Stimulated activated naive B cell treated with anti-CD40 and anti-IgM and Interleukin-4, amounts not matched to agents 10 μg/mL and 1 μg/mL and 100 μg/mL, for 72 hours (primary cell): ENCODE measurements around the gene ATAD3C.

Source experiments
- ATAC-seq, 2 donors: fragments of 150-1000 bp; cut with Tn5 transposase; replicated peaks; 2 replicates each; pipeline ENCODE4 v1.10.0; 2021; ENCODE audit warnings: moderate library complexity in 1 of 2
- DNase-seq: peaks from one replicate; pipeline ENCODE4 v3.0.0; 2021
- H3K27ac Mint-ChIP-seq: one replicate; pipeline ENCODE4 v1.8.0; 2022; ENCODE audit warnings: mild to moderate bottlenecking, mixed read lengths
- H3K27me3 Mint-ChIP-seq, 2 donors: one replicate each; pipeline ENCODE4 v1.8.0; 2022; ENCODE audit warnings: mixed read lengths in 2 of 2
- H3K36me3 Mint-ChIP-seq, 2 donors: one replicate each; pipeline ENCODE4 v1.8.0; 2022; ENCODE audit warnings: mixed read lengths in 2 of 2, mild to moderate bottlenecking in 1 of 2
- H3K4me1 Mint-ChIP-seq, 2 donors: one replicate each; pipeline ENCODE4 v1.8.0; 2022; ENCODE audit warnings: mixed read lengths in 2 of 2, mild to moderate bottlenecking in 1 of 2
- H3K4me3 Mint-ChIP-seq, 2 donors: one replicate each; pipeline ENCODE4 v1.8.0; 2022; ENCODE audit warnings: mild to moderate bottlenecking in 2 of 2, mixed read lengths in 2 of 2, moderate library complexity in 1 of 2
- H3K9me3 Mint-ChIP-seq, 2 donors: one replicate each; pipeline ENCODE4 v1.8.0; 2022; ENCODE audit warnings: mixed read lengths in 2 of 2, mild to moderate bottlenecking in 1 of 2

Gene ATAD3C

DNA sequence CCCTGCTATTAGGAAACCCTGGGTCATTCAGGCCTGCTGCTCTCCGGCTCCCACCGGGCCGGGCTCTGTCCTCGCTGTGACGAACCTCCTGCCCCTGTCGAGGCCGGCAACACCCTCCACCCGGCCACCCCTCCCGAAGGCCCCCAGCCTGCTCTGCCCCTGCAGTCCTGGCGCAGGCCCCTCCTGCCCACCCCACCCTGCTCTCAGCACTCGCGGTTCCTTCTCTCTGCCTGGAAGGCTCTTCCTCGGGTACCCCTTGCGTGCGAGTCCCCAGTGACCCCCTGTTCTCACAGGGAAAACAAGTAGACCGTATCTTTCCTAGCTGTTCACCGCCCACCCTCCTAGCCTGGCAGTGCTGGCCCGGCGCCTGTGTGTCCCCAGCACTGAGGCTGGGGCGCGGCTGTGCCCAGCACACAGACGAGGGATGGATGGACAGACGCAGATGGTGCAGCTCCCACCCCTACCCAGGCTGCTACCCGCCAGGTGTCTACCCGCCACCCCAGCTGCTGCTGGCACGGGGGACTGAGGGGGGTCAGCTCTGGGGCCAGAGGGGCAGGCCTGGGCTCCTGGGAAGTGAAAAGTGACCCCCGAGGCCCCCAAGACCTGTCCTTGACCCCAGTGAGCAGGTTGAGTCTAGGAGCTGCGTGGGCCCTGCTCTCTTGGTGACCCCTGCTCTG lies 17.1 kb upstream of the ATAD3C start:
- no peak for DNase-seq
- no peaks in the 10 kb centered on the region for H3K36me3 Mint-ChIP-seq

DNA sequence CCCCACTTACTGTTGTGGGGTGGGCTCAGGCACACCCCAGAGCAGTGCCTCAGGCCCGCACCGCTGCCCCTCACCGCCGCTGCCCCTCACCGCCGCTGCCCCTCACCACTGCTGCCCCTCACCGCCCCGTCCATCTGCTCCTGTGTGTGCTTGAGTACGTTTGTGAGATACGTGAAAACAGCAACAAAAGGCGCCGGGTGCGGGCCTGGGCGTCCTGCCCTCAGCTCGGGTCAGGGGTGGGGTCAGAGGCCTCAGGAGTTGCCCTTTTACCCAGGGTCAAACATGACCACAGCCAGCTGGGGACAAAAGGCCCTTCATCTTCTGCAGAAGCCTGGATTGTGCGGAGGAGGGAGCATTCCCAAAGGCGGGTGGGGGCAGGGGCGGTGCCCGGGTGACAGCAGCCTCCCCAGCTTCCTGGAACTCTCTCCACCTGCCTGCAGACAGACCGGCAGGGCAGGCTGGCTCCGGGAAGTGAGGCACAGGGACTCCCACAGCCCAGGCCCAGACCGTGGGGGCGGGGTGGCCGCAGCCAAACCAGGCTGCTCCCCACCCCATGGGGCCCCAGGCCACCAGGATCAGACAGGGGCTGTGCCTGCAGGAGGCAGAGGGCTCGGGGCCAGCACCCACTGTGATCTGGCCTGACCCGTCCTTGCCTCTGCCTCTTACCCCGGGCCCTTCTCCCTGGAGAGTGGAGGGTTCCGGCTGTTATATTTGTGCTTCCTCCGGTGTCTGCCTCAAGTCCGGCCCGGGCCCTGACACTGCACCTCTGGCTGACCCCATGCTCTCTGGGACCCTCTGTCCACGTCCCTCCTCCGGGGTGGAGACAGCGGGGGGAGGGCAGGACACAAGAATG lies 16.3 kb upstream of the ATAD3C start:
- H3K27ac Mint-ChIP-seq, result peak overlapping the region; percentile 31
- H3K27me3 Mint-ChIP-seq, result peaks cover 40 to 76% of the 10 kb centered on the region in 2 donors
- H3K9me3 Mint-ChIP-seq, result no peaks in the 10 kb centered on the region
- H3K36me3 Mint-ChIP-seq, result no peaks in the 10 kb centered on the region
- ATAC-seq (peak; percentile 21 to 26), DNase-seq (no peak)
- H3K4me3 Mint-ChIP-seq, result no peak overlapping the region
- H3K4me1 Mint-ChIP-seq, result peaks cover 15 to 34% of the 10 kb centered on the region in 2 donors

More for the DNA sequence above, 17.1 kb upstream of the ATAD3C start:
- Mint-ChIP-seq H3K4me1 (peaks cover 15 to 34% of the 10 kb centered on the region in 2 donors), H3K9me3 (no peaks in the 10 kb centered on the region), H3K27me3 (peaks cover 40 to 75% of the 10 kb centered on the region in 2 donors), H3K27ac (no peak overlapping the region), H3K4me3 (no peak overlapping the region)
- no peak for ATAC-seq

DNA sequence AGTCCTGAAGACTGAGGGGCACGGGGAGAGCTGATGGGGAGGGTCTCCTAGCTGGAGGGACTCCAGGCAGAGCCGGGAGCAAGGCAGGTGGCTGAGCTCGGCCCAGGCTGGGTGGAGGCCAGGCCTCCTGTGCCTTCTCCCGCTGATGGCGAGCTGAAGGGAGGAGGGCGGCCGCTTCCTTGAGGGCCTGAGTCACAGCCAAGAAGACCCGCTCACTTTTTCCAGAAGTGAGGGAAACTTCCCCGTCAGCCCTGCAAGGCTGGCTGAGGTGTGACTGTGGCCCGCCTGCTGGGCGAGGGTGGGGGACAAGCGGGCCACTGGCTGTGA lies 15.7 kb upstream of the ATAD3C start:
- Mint-ChIP-seq H3K4me1 (peaks cover 13 to 34% of the 10 kb centered on the region in 2 donors), H3K27ac (peak overlapping the region; percentile 31), H3K36me3 (no peaks in the 10 kb centered on the region), H3K27me3 (peaks cover 35 to 76% of the 10 kb centered on the region in 2 donors), H3K9me3 (no peaks in the 10 kb centered on the region), H3K4me3 (peak overlapping the region in 1 of 2 donors; percentile 61)
- ATAC-seq (peak; percentile 53 to 62), DNase-seq (no peak)

DNA sequence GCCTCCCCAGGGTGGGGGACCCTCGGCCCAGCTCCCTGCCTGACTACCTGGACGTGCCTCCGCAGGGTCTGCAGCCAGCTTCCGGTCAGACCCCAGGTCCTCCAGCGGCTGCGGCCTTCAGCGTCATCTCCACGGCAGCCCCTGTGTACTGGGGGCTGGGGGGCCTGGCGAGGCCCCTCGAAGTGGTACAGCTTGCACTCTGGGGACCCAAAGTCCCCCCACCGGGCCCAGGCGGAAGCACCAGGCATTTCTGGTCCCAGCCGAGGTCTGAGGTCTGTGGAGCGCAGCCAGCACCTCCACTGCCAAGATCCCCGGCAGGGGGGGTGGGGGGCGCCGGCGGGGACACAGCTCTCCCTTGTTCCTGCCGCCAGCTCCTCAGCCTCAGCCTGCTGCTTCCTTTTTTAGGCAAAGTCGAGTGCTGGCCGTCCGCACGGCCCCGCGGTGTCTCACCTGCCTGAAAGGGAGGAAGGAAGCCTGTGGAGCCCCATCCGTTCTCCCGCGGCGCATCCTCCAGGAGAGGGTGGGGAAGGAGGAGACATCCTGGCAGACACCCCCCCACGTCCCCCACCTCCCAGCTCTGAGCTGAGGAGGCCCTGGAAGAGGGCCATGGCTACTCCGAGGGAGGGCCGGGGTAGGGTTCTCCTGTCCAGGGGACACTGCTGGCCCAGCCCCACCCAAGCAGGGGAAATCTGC lies 15.2 kb upstream of the ATAD3C start:
- no peak overlapping the region for H3K27ac Mint-ChIP-seq
- H3K4me3 Mint-ChIP-seq, result peak overlapping the region in 1 of 2 donors; percentile 61
- DNase-seq (no peak), ATAC-seq (peak; percentile 7 to 15)
- H3K4me1 Mint-ChIP-seq, result peaks cover 13 to 34% of the 10 kb centered on the region in 2 donors
- H3K27me3 Mint-ChIP-seq, result peaks cover 31 to 74% of the 10 kb centered on the region in 2 donors
- no peaks in the 10 kb centered on the region for H3K9me3 Mint-ChIP-seq
- H3K36me3 Mint-ChIP-seq, result no peaks in the 10 kb centered on the region

DNA sequence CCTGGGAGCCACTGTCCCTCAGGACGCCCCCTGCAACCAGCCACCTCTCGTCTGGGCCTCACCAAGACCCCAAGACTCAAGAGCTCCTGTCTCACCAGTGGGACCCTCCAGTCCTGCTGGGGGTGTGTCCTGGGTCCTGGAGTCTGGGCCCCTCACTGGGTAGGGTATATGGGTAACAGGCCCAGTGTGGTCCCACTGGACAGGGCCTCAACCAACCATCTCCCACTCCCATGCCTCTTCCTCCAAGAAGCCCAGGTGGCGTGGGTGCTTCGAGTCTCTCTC lies 14.7 kb upstream of the ATAD3C start:
- H3K27ac Mint-ChIP-seq, result no peak overlapping the region
- H3K36me3 Mint-ChIP-seq, result no peaks in the 10 kb centered on the region
- peak overlapping the region; percentile 72 to 78 for H3K4me3 Mint-ChIP-seq
- DNase-seq, result no peak
- H3K27me3 Mint-ChIP-seq, result peaks cover 27 to 69% of the 10 kb centered on the region in 2 donors
- no peaks in the 10 kb centered on the region for H3K9me3 Mint-ChIP-seq
- no peak for ATAC-seq
- H3K4me1 Mint-ChIP-seq, result peaks cover 13 to 34% of the 10 kb centered on the region in 2 donors

DNA sequence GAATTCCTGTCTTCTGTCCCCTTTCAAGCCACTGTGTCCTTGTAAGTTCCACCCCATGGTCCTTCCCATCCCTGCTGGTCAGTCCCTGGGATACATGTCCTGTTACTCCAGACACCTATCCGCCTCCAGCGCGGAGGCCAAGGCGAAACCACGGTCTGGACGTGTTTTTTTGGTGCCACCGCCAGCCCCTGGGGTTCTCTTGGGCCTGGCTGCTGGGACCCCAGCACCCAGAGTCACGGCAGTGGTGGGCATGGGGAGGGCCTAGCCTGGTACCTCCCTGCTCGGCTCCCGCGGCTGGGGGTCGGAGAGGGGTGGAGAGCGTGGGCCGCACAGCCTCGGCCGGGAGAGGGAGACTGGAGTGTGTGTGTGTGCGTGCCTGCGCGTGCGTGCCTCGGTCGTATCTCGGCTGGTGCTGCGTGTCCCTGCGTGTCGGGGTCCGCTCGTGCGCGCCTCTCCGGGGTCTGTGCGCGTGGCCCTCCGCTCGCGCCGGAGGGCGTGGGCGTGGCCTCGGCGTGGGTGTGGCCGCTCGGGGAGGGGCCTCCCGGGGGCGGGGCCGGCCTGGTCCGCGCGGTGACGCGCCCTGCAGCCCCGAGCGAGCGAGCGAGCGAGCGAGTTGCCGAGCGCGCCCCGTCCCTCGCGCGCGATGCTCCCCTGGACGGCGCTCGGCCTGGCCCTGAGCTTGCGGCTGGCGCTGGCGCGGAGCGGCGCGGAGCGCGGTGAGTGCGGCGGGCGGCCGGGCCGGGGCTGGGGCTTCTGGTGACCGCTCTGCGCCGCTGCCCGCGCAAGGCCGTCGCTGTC lies 14.2 kb upstream of the ATAD3C start, which contains the start of gene VWA1:
Gene VWA1, plus strand, starts transcription at position 585 of the 798 bp plus-strand sequence. Its CDS starts 59 bp downstream, at position 644.
- Mint-ChIP-seq H3K36me3 (no peaks in the 10 kb centered on the region), H3K27ac (peak within 1 kb of the TSS; percentile 37), H3K27me3 (peaks cover 22 to 63% of the 10 kb centered on the region in 2 donors)

DNA sequence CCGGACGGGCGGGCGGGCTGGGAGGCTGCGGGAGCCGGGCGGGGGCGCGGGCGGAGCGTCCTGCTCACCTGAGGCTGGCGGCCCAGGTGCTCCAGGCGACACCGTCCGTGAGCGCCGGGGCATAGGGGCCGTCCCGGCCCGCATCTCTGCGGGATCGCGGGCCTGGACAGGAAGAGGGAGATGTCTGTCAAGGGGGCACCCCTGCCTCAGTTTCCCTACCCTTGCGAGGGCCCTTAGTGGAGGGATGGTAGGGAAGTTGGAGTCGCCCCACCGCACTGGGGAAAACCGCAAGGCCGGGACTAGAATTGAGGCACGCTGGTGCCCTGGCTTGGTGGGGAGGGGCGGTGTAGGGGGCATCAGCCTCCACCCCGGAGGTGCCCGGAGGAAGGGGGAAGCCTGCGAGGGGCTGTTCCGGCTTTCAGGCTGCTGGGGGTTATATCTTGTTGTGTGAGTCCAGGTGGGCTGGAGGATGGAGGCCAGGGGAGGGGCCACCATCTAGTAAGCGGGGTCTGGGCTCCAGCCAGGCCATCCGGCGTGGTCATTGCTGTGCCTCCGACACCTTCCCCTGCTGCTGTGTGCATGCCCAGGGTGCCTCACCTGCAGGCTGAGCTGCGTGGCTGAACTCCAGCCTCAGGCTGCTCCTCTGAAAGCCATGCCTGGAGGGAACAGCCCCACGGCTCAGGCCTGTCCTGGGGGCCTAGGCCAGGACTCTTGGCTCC lies 13.4 kb upstream of the ATAD3C start:
- Mint-ChIP-seq H3K9me3 (no peaks in the 10 kb centered on the region), H3K27ac (no peak overlapping the region), H3K4me1 (peaks cover 19 to 41% of the 10 kb centered on the region in 2 donors), H3K27me3 (peaks cover 22 to 63% of the 10 kb centered on the region in 2 donors), H3K36me3 (no peaks in the 10 kb centered on the region), H3K4me3 (peak overlapping the region; percentile 53 to 64)
- DNase-seq, result no peak
- ATAC-seq, result no peak

More for the DNA sequence above, 14.2 kb upstream of the ATAD3C start, which contains the start of gene VWA1:
- H3K9me3 Mint-ChIP-seq, result no peaks in the 10 kb centered on the region
- DNase-seq, result no peak
- peaks cover 13 to 34% of the 10 kb centered on the region in 2 donors for H3K4me1 Mint-ChIP-seq
- H3K4me3 Mint-ChIP-seq, result peak within 1 kb of the TSS; percentile 72 to 78
- ATAC-seq, result peak; percentile 51 to 62

DNA sequence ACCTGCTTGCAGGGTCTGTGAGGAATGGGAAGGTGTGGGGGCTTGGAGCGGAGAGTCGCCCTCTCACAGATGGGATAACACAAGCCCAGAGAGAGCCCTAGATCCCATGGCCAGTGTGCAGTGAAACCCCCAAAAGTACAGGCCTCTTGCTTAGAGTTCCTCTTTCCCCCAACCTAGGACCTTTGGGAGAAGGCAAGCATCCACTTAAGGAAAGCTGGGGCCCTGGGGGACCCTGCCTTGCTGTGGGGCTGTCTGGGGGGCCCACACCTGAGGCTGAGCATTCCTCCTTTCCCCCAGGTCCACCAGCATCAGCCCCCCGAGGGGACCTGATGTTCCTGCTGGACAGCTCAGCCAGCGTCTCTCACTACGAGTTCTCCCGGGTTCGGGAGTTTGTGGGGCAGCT lies 12.9 kb upstream of the ATAD3C start:
- ATAC-seq (no peak), DNase-seq (no peak)
- Mint-ChIP-seq H3K4me1 (peaks cover 20 to 43% of the 10 kb centered on the region in 2 donors), H3K4me3 (peak overlapping the region; percentile 53 to 64), H3K9me3 (no peaks in the 10 kb centered on the region), H3K36me3 (no peaks in the 10 kb centered on the region), H3K27me3 (peaks cover 22 to 59% of the 10 kb centered on the region in 2 donors), H3K27ac (no peak overlapping the region)

DNA sequence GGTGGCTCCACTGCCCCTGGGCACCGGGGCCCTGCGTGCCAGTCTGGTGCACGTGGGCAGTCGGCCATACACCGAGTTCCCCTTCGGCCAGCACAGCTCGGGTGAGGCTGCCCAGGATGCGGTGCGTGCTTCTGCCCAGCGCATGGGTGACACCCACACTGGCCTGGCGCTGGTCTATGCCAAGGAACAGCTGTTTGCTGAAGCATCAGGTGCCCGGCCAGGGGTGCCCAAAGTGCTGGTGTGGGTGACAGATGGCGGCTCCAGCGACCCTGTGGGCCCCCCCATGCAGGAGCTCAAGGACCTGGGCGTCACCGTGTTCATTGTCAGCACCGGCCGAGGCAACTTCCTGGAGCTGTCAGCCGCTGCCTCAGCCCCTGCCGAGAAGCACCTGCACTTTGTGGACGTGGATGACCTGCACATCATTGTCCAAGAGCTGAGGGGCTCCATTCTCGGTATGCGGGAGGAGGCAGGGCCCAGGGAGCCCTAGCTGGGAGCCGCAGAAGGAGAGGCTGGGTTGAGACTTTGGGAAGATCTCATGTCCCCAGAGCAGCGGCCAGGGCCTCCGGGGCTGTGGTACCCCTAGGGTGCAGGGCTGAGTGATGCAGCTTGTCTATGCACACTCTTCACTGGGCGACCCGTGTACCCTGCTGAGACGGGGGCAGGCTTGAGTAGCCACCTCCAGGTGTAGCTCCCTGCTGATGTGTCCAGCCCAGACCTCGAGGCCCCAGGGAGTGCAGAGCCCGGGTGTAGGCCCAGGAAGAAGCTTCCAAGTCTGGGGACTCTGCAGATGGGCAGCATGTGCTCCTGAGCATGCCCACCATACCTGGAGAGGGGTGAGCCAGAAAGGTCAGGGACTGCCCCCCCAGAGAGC lies 12.2 kb upstream of the ATAD3C start:
- Mint-ChIP-seq H3K27me3 (peaks cover 18 to 57% of the 10 kb centered on the region in 2 donors), H3K4me1 (peaks cover 20 to 42% of the 10 kb centered on the region in 2 donors), H3K27ac (no peak overlapping the region), H3K9me3 (no peaks in the 10 kb centered on the region), H3K4me3 (peak overlapping the region in 1 of 2 donors; percentile 43), H3K36me3 (no peaks in the 10 kb centered on the region)
- DNase-seq, result no peak
- no peak for ATAC-seq

DNA sequence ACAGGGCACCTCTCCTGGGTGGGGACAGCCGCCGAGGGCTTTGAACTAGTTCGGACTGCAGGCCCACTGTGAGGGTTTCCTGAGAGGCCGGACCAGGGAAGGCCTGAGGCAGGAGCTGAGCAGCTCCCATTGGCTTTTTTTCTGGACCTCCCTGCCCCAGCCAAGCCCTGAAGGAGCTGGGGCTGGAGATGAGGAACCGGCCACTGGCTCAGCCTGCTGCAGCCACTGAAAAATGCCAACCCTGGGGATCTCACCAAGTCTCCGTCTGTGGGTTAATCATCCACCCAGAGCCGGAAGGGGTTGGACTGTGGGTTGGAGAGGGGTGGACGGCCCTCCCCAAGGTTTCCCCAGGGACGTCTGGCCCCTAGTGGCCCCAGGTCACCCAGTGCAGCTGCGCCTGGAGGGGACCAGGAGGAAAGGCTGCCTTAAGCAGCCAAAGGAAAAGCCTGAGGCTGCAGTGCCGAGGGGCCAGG lies 11.5 kb upstream of the ATAD3C start:
- no peak overlapping the region for H3K27ac Mint-ChIP-seq
- no peaks in the 10 kb centered on the region for H3K36me3 Mint-ChIP-seq
- peak; percentile 23 to 28 for ATAC-seq
- no peak for DNase-seq
- H3K4me3 Mint-ChIP-seq, result no peak overlapping the region
- peaks cover 15 to 52% of the 10 kb centered on the region in 2 donors for H3K27me3 Mint-ChIP-seq
- peaks cover 17 to 37% of the 10 kb centered on the region in 2 donors for H3K4me1 Mint-ChIP-seq
- H3K9me3 Mint-ChIP-seq, result no peaks in the 10 kb centered on the region

DNA sequence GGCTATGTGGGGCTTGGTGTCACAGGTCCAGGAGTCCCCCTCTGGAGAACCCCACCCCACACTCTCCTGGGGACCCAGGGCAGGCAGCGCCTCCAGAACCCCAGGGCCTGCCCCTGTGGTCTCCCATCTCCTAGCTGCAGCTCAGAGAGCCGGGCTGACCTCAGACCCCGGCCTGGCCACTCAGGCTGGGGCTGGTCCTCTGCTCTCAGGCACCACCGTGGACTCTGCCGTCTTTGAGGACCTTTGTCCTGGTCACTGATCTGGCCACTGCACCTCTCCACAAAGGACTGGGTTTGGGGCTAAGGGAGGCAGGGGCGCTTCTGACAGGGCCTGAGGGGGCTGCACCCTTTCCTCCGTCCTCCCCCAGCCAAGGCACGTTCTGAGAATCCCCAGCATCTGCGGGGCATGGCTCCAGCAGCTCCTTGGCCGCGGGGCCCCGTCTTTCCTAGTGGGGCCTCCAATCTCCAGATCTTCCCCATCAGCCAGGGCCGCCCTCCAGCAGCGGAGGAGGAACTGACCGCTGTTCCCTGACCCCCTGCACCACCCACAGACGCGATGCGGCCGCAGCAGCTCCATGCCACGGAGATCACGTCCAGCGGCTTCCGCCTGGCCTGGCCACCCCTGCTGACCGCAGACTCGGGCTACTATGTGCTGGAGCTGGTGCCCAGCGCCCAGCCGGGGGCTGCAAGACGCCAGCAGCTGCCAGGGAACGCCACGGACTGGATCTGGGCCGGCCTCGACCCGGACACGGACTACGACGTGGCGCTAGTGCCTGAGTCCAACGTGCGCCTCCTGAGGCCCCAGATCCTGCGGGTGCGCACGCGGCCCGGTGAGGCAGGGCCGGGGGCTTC lies 10.7 kb upstream of the ATAD3C start:
- Mint-ChIP-seq H3K4me3 (no peak overlapping the region), H3K36me3 (no peaks in the 10 kb centered on the region), H3K4me1 (peaks cover 15 to 32% of the 10 kb centered on the region in 2 donors), H3K9me3 (no peaks in the 10 kb centered on the region), H3K27me3 (peaks cover 15 to 49% of the 10 kb centered on the region in 2 donors), H3K27ac (no peak overlapping the region)
- DNase-seq (no peak), ATAC-seq (no peak)
